Naive B cell (primary cell): Measurements from ENCODE around the gene KIF21A. TPM values are rescaled to one million over a fixed set of nuclear protein-coding genes. Genes with fewer than 3 reads are reported as not detected.
"Not testable (repeated sequence)": the region's sequence is repeated elsewhere in the genome, so short reads cannot be mapped to it uniquely, and the experiment has no call there.

Experiments used
- ATAC-seq, 2 donors: fragments of 150-1000 bp; cut with Tn5 transposase; 2 replicates each; pipeline ENCODE4 v1.10.0; 2021; ENCODE audit warnings: low read depth in 2 of 2, mild to moderate bottlenecking in 2 of 2, moderate library complexity in 2 of 2
- DNase-seq: peaks from one replicate; pipeline ENCODE4 v3.0.0; 2022
- H3K27ac Mint-ChIP-seq, 6 donors: one replicate each; pipeline ENCODE4 v1.8.0; 2020 to 2022; ENCODE audit warnings: mild to moderate bottlenecking in 6 of 6, mixed read lengths in 6 of 6, moderate library complexity in 5 of 6, inconsistent platforms in 2 of 6
- H3K27me3 Mint-ChIP-seq, 3 donors: one replicate each; pipeline ENCODE4 v1.8.0; 2021 to 2022; ENCODE audit warnings: mixed read lengths in 3 of 3, mild to moderate bottlenecking in 1 of 3
- H3K36me3 Mint-ChIP-seq, 2 donors: one replicate each; pipeline ENCODE4 v1.8.0; 2020 to 2022; ENCODE audit warnings: mixed read lengths in 2 of 2, inconsistent platforms in 1 of 2, mild to moderate bottlenecking in 1 of 2
- H3K4me1 Mint-ChIP-seq, 3 donors: one replicate each; pipeline ENCODE4 v1.8.0; 2020 to 2022; ENCODE audit warnings: mixed read lengths in 3 of 3, inconsistent platforms in 1 of 3, mild to moderate bottlenecking in 1 of 3, moderate library complexity in 1 of 3
- H3K4me3 Mint-ChIP-seq, 8 donors: one replicate each; pipeline ENCODE4 v1.8.0; 2020 to 2022; ENCODE audit warnings: mild to moderate bottlenecking in 8 of 8, mixed read lengths in 8 of 8, moderate library complexity in 8 of 8, inconsistent platforms in 2 of 8
- H3K9me3 Mint-ChIP-seq, 7 donors: one replicate each; pipeline ENCODE4 v1.8.0; 2020 to 2022; ENCODE audit warnings: mixed read lengths in 7 of 7, mild to moderate bottlenecking in 5 of 7, inconsistent platforms in 2 of 7, moderate library complexity in 1 of 7
- polyA plus RNA-seq, 6 donors: library from polyadenylated mRNA; unstranded; fragments of 300-500 nt; fragmentation: Illumina TruSeq; gene quantifications; one replicate each; pipeline ENCODE4 v1.2.3, GENCODE V29; 2021; ENCODE audit warnings: low read depth in 6 of 6

KIF21A gene, protein sequence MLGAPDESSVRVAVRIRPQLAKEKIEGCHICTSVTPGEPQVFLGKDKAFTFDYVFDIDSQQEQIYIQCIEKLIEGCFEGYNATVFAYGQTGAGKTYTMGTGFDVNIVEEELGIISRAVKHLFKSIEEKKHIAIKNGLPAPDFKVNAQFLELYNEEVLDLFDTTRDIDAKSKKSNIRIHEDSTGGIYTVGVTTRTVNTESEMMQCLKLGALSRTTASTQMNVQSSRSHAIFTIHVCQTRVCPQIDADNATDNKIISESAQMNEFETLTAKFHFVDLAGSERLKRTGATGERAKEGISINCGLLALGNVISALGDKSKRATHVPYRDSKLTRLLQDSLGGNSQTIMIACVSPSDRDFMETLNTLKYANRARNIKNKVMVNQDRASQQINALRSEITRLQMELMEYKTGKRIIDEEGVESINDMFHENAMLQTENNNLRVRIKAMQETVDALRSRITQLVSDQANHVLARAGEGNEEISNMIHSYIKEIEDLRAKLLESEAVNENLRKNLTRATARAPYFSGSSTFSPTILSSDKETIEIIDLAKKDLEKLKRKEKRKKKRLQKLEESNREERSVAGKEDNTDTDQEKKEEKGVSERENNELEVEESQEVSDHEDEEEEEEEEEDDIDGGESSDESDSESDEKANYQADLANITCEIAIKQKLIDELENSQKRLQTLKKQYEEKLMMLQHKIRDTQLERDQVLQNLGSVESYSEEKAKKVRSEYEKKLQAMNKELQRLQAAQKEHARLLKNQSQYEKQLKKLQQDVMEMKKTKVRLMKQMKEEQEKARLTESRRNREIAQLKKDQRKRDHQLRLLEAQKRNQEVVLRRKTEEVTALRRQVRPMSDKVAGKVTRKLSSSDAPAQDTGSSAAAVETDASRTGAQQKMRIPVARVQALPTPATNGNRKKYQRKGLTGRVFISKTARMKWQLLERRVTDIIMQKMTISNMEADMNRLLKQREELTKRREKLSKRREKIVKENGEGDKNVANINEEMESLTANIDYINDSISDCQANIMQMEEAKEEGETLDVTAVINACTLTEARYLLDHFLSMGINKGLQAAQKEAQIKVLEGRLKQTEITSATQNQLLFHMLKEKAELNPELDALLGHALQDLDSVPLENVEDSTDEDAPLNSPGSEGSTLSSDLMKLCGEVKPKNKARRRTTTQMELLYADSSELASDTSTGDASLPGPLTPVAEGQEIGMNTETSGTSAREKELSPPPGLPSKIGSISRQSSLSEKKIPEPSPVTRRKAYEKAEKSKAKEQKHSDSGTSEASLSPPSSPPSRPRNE (N-terminal part only)
- not detected for polyA plus RNA-seq

DNA sequence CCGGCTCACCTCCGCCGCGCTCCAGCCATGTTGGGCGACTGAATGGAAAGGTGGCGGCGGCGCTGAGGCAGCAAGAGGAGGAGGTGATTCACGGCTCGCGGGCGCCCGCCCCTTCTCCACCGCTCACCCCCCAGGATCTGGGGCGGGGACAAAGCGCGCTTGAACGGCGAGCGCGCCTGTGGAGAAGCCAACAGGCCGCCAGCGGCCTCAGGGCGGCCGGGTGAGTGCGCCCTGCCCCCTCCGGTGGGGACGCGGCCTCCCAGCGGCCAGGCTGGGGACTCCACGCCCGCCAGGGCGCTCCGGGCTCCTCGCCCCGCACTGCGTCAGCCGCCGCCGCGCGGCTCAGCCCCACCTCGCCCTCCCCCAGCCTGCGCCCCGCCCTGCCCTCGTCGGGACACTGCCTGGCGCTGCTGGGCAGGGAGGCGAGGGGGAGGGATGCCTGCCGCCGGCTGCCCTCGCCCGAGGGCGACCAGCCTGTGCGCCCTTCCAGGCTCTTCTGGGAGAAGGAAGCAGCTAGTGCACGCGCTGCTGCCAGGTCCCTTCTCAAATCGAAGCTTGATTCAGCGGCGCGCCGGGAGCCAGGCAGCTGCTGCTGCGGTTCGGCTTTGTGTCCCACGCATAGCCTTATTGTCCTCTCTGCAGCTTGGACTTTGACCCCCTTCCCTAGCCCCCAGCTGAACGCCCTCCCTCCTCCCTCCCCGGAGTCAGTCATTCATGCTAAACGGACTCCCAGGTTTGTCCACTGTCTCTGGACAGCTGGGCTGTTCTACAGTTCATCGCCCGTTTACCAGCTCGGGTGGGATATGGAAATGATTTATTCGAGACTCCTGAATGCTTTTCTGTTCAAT, at the start of gene KIF21A:
Gene KIF21A (minus strand): TSS at position 40 of the 848 bp plus-strand sequence. CDS start 150 bp downstream, outside the sequence.
- H3K36me3 Mint-ChIP-seq = peaks cover 0 to 4% of the 10 kb centered on the region in 2 donors
- H3K27ac Mint-ChIP-seq = peak within 1 kb of the TSS in 5 of 6 donors; percentile 38 to 90 (median 53)
- H3K27me3 Mint-ChIP-seq = peaks cover 45 to 63% (median 46%) of the 10 kb centered on the region in 3 donors
- H3K9me3 Mint-ChIP-seq = no peaks in the 10 kb centered on the region
- DNase-seq (peak; percentile 37), ATAC-seq (peak; percentile 86 to 90)
- peaks cover 11 to 13% (median 11%) of the 10 kb centered on the region in 3 donors for H3K4me1 Mint-ChIP-seq
- peak within 1 kb of the TSS; percentile 75 to 93 (median 82) for H3K4me3 Mint-ChIP-seq

DNA sequence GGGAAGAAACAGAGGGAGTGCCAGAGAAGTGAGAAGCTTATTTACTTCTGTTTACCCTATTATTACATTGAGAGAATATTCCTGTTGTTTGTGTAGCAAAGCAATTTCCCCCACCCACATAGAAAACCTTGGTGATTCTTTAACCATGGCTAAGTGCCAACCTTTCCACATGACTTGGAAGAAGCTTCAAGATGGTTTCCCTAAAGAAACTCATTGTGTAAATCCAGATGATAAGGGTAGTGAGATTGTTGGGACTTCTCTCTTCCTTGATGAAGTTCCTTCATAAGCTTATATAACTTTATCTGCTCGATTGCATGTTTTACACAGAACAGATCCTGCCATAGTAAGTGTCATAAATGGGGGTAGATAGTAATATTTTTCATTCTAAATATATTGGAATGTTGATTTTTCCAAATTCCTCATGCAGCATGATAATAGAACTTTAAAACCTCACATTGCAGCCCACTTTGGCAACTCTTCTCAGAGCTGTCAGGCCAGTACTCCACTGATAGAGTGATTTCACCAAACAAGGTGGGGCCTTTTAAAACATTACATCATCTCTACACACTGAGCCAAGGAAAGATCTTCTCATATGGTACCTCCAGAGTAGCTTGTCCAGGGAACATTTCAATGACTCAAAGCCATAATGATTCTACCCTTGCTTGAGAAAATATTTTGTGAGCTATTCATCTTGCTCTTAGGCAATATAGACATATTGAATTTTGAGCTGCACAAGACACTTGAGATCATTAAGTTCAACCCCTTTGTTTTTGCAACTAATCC, 47.8 kb upstream of the KIF21A start:
- H3K27ac Mint-ChIP-seq = no peak overlapping the region
- ATAC-seq = no peak
- H3K4me1 Mint-ChIP-seq = no peaks in the 10 kb centered on the region
- no peaks in the 10 kb centered on the region for H3K36me3 Mint-ChIP-seq
- no peak for DNase-seq
- no peak overlapping the region for H3K4me3 Mint-ChIP-seq
- peaks cover 0 to 5% (median 0%) of the 10 kb centered on the region in 7 donors for H3K9me3 Mint-ChIP-seq
- no peaks in the 10 kb centered on the region for H3K27me3 Mint-ChIP-seq

DNA sequence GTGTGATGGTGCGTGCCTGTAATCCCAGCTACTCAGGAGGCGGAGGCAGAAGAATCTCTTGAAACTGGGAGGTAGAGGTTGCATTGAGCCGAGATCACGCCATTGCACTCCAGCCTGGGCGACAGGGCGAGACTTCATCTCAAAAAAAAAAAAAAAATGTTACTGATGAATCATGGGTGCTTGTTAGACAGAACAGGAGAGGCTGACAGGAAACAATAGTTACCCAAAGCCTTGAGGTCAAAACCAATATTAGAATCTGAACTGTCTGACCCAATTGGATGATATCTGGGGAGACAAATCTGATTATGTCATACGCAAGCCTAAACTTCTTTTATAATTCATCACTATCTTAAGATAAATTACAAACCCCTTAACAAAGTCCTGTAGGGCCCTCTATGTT, 40.7 kb upstream of the KIF21A start:
- H3K4me1 Mint-ChIP-seq = no peaks in the 10 kb centered on the region
- peaks cover 0 to 4% (median 1%) of the 10 kb centered on the region in 7 donors for H3K9me3 Mint-ChIP-seq
- H3K27me3 Mint-ChIP-seq = peaks cover 4 to 9% (median 4%) of the 10 kb centered on the region in 3 donors
- ATAC-seq (no peak), DNase-seq (no peak)
- no peak overlapping the region for H3K4me3 Mint-ChIP-seq
- H3K27ac Mint-ChIP-seq = no peak overlapping the region
- peaks cover 0 to 4% of the 10 kb centered on the region in 2 donors for H3K36me3 Mint-ChIP-seq

DNA sequence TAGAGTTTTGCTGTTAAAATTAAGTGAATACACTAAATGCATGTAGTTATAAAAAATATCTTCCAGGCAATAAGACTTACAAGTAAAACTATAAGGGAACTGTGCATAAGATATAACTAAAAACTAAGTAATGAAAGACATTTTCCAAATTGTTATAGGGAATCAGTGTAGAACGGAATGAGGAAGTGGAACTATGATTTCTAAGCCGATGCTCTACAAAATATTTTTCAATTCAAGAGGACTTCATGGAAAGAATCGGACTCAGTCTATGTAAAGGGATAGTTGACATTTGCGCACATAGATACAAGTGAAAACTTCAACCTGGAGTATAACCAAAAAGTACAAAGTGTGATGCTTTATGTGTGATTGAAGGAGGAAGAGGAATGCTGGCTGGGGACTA, 40.1 kb upstream of the KIF21A start:
- Mint-ChIP-seq H3K4me1 (no peaks in the 10 kb centered on the region), H3K9me3 (peaks cover 0 to 6% (median 1%) of the 10 kb centered on the region in 7 donors), H3K36me3 (peaks cover 0 to 6% of the 10 kb centered on the region in 2 donors), H3K27me3 (peaks cover 5 to 12% (median 7%) of the 10 kb centered on the region in 3 donors), H3K27ac (no peak overlapping the region), H3K4me3 (no peak overlapping the region)
- DNase-seq (no peak), ATAC-seq (no peak)

DNA sequence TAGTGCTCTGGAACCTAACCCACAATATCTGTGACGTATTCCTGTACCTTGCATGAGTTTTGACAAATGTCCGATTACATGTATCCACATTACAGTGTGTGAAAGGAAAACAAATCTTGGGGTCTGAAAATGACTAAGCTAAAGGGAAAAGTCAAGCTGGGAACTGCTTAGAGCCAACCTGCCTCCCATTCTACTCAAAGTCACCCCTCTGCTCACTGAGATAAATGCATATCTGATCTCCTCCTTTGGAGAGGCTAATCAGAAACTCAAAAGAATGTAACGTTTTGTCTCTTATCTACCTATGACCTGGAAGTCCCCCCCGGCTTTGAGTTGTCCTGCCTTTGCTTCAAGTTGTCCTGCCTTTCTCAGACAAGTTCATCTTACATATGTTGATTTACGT, 34.0 kb upstream of the KIF21A start:
- H3K36me3 Mint-ChIP-seq = peaks cover 0 to 6% of the 10 kb centered on the region in 2 donors
- DNase-seq (no peak), ATAC-seq (no peak)
- no peaks in the 10 kb centered on the region for H3K4me1 Mint-ChIP-seq
- H3K4me3 Mint-ChIP-seq = no peak overlapping the region
- peak overlapping the region in 1 of 6 donors; percentile 58 for H3K27ac Mint-ChIP-seq
- H3K9me3 Mint-ChIP-seq = peaks cover 0 to 16% (median 7%) of the 10 kb centered on the region in 7 donors
- H3K27me3 Mint-ChIP-seq = peaks cover 11 to 18% (median 12%) of the 10 kb centered on the region in 3 donors

DNA sequence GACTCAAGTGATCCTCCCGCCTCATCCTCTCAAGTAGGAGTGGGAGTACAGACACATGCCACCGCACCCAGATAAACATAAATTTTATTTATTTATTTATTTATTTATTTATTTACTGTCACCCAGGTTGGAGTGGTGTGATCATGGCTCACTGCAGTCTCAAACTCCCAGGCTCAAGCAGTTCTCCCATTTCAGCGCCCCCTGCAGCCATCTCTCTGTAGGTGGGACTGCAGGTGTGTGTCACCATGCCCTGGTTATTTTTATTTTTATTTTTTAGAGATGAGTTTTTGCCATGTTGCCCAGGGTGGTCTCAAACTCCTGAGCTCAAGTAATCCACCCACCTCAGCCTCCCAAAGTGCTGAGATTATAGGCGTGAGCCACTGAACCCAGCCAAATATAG, 33.2 kb upstream of the KIF21A start:
- Mint-ChIP-seq H3K4me1 (no peaks in the 10 kb centered on the region), H3K27me3 (peaks cover 11 to 18% (median 12%) of the 10 kb centered on the region in 3 donors), H3K9me3 (peaks cover 0 to 16% (median 7%) of the 10 kb centered on the region in 7 donors), H3K27ac (no peak overlapping the region), H3K36me3 (peaks cover 0 to 6% of the 10 kb centered on the region in 2 donors), H3K4me3 (no peak overlapping the region)
- no peak for DNase-seq
- ATAC-seq = no peak

DNA sequence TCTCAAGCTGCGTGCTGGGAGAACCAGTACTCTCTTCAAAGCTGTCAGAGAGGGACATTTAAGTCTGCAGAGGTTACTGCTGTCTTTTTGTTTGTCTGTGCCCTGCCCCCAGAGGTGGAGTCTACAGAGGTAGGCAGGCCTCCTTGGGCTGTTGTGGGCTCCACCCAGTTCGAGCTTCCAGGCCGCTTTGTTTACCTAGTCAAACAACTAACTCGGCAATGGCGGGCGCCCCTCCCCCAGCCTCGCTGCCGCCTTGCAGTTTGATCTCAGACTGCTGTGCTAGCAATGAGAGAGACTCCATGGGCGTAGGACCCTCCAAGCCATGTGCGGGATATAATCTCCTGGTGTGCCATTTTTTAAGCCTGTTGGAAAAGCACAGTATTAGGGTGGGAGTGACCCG, 32.2 kb upstream of the KIF21A start:
- H3K9me3 Mint-ChIP-seq = peaks cover 0 to 18% (median 12%) of the 10 kb centered on the region in 7 donors
- H3K4me1 Mint-ChIP-seq, ATAC-seq, H3K27ac Mint-ChIP-seq, H3K4me3 Mint-ChIP-seq, H3K36me3 Mint-ChIP-seq, DNase-seq: not testable (repeated sequence)
- peaks cover 11 to 18% (median 12%) of the 10 kb centered on the region in 3 donors for H3K27me3 Mint-ChIP-seq

DNA sequence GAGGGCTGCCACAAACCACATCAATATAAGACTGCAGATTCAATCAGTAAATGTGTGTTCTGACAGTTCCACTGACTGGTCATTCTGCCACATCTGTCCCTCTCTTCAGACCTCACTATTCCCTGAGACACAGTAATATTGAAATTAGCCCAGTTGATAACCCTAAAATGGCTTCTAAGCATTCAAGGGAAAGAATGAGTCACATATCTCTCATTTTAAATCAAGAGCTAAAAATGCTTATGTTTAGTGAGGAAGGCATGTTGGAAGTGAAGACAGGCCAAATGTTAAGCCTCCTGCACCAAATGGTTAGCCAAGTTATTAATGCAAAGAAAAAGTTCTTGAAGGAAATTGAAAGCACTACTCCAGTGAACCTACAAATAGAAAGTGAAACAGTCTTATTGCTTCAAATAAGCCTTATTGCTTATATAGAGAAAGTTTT, 24.5 kb upstream of the KIF21A start:
- Mint-ChIP-seq H3K4me1 (peaks cover 7 to 10% (median 10%) of the 10 kb centered on the region in 3 donors), H3K9me3 (peaks cover 0 to 10% (median 4%) of the 10 kb centered on the region in 7 donors), H3K4me3 (peak overlapping the region in 1 of 8 donors; percentile 51), H3K27me3 (no peaks in the 10 kb centered on the region), H3K27ac (peak overlapping the region in 1 of 6 donors; percentile 72), H3K36me3 (no peaks in the 10 kb centered on the region)
- DNase-seq (no peak), ATAC-seq (no peak)

DNA sequence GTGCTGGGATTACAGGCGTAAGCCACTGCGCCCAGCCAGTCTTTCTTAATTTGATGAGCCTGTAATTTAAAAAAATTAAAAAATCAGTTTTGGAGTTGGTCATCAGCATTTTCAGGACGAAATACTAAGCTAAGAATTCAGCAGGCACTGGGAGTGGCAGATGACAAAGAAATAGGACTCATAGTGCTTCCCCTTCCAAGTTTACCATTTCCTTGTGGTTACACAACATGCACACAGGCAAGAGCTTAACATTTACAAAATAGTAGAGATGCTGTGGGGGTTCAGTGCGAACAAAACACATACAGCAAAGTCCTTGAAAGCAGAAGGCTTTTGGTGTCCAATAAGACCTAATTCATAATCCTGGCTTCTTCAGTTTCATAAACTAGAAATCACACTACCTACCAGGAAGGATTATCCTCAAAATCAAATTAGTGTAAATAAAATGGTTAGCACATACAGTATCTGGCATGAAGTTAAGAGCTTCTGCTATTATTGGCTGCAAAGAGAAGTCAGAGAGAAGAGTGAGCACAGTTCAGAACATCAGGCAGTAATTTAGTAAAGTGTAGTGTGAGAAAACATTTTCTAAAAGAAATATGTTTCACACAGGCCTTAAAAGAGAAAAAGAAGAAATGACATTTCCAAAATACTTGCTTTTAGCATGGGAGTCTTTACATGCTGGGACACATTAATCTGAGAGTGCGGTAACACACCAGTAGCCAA, 22.2 kb upstream of the KIF21A start:
- H3K4me3 Mint-ChIP-seq = no peak overlapping the region

DNA sequence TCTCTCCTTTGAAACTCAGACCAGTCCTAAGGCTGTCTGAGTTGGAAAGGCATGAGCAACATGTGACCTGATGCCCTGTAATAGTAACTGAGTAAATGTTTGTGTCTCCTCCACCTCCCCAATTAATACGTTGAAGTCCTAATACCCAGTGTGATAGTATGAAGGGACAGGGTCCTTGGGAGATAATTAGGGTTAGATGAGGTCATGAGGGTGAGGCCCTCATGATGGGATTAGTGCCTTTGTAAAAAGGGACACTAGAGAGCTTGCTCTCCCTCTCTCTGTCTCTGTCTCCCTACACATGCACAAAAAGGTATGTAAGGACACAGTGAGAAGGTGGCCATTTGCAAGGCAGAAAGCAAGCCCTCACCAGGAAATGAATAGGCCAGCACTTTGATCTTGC, 18.1 kb upstream of the KIF21A start:
- no peak overlapping the region for H3K27ac Mint-ChIP-seq
- H3K27me3 Mint-ChIP-seq = peaks cover 0 to 4% (median 0%) of the 10 kb centered on the region in 3 donors
- ATAC-seq (no peak), DNase-seq (no peak)
- H3K36me3 Mint-ChIP-seq = no peaks in the 10 kb centered on the region
- peaks cover 0 to 4% (median 2%) of the 10 kb centered on the region in 7 donors for H3K9me3 Mint-ChIP-seq
- H3K4me1 Mint-ChIP-seq = no peaks in the 10 kb centered on the region
- H3K4me3 Mint-ChIP-seq = no peak overlapping the region

More for the DNA sequence above, 22.2 kb upstream of the KIF21A start:
- Mint-ChIP-seq H3K27ac (no peak overlapping the region), H3K4me1 (peaks cover 7 to 10% (median 10%) of the 10 kb centered on the region in 3 donors), H3K9me3 (peaks cover 0 to 10% (median 3%) of the 10 kb centered on the region in 7 donors), H3K36me3 (no peaks in the 10 kb centered on the region), H3K27me3 (no peaks in the 10 kb centered on the region)
- no peak for ATAC-seq
- DNase-seq = no peak

DNA sequence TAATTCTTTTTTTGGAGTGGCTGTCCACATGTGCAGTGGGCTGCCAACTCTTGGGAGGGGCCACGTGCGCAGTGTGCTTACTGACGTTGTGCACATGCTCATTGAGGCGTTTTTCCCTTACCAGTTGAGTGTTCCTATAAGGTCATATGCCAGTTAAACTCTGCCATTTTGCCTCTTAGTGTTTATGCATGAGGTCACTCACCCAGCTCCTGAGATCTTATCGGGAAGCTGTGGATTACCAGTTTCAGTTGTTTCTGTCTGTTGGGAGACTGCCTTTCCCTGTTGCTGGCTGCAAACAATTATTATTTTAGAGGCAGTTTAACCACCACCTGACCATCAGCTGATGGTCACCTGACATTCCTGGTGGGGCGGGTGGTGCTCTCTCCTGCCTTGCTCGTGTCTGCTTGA, 16.1 kb upstream of the KIF21A start:
- no peak overlapping the region for H3K4me3 Mint-ChIP-seq
- peaks cover 0 to 4% (median 2%) of the 10 kb centered on the region in 7 donors for H3K9me3 Mint-ChIP-seq
- no peak for ATAC-seq
- no peaks in the 10 kb centered on the region for H3K36me3 Mint-ChIP-seq
- peaks cover 2 to 7% (median 5%) of the 10 kb centered on the region in 3 donors for H3K27me3 Mint-ChIP-seq
- no peak overlapping the region for H3K27ac Mint-ChIP-seq
- DNase-seq = no peak
- H3K4me1 Mint-ChIP-seq = no peaks in the 10 kb centered on the region
